GM03348 (cell line): ENCODE data around the gene PNMA8A.

Source experiments
- DNase-seq: peaks from one replicate; pipeline ENCODE4 v3.0.0; 2012; ENCODE audit warnings: low spot score

PNMA8A gene

GRCh38 chr19:46492841-46493235 lies 21.5 kb upstream of the PNMA8A start:
- no peak for DNase-seq

- DNase-seq: no peak
Measured at GRCh38 chr19:46491975-46492682, 20.8 kb upstream of the PNMA8A start.

- DNase-seq: no peak
Measured at GRCh38 chr19:46490774-46491173, 19.4 kb upstream of the PNMA8A start.

GRCh38 chr19:46489445-46490272 lies 18.3 kb upstream of the PNMA8A start:
- DNase-seq: peak; percentile 86

GRCh38 chr19:46488551-46488950 lies 17.2 kb upstream of the PNMA8A start:
- DNase-seq: no peak

- peak; percentile 91 for DNase-seq
Measured at GRCh38 chr19:46487802-46488445, 16.6 kb upstream of the PNMA8A start.

- DNase-seq: no peak
Measured at GRCh38 chr19:46487178-46487801, 15.9 kb upstream of the PNMA8A start.

GRCh38 chr19:46486358-46486757 lies 15.0 kb upstream of the PNMA8A start:
- no peak for DNase-seq

- no peak for DNase-seq
Measured at GRCh38 chr19:46484656-46485055, 13.3 kb upstream of the PNMA8A start.

GRCh38 chr19:46482631-46483030 lies 11.3 kb upstream of the PNMA8A start:
- no peak for DNase-seq

GRCh38 chr19:46481947-46482346 lies 10.6 kb upstream of the PNMA8A start:
- peak; percentile 72 for DNase-seq

- DNase-seq: no peak
Measured at GRCh38 chr19:46481223-46481848, 10.0 kb upstream of the PNMA8A start.

GRCh38 chr19:46480415-46480814 lies 9.1 kb upstream of the PNMA8A start:
- peak; percentile 61 for DNase-seq

GRCh38 chr19:46478356-46478986 lies 7.1 kb upstream of the PNMA8A start:
- DNase-seq: no peak

GRCh38 chr19:46475986-46476385 lies 4.6 kb upstream of the PNMA8A start:
- no peak for DNase-seq

- DNase-seq: no peak
Measured at GRCh38 chr19:46474211-46474610, 2.8 kb upstream of the PNMA8A start.

GRCh38 chr19:46472592-46472991 lies 1.2 kb upstream of the PNMA8A start:
- no peak for DNase-seq

- no peak for DNase-seq
Measured at GRCh38 chr19:46471811-46472543, 614 bp upstream of the PNMA8A start.

- DNase-seq: no peak
Measured at GRCh38 chr19:46470376-46470775, 987 bp downstream of the PNMA8A start.

GRCh38 chr19:46469541-46470185 lies 1.7 kb downstream of the PNMA8A start:
- DNase-seq: no peak
